GM21390 (cell line): ENCODE results near the gene CYP2C19.
"Not testable (repeated sequence)": the region's sequence is repeated elsewhere in the genome, so short reads cannot be mapped to it uniquely, and the experiment has no call there.

Experiments used
- ATAC-seq: cut with Tn5 transposase; IDR thresholded peaks from one replicate; pipeline ENCODE4 v1.9.1; 2021; ENCODE audit not compliant: unreplicated experiment

Gene CYP2C19

GRCh38 chr10:94762393-94762792, at the start of gene CYP2C19:
Gene CYP2C19 (plus strand): TSS chr10:94762681. CDS start chr10:94762706, 25 bp downstream.
- ATAC-seq, result no peak

DNA sequence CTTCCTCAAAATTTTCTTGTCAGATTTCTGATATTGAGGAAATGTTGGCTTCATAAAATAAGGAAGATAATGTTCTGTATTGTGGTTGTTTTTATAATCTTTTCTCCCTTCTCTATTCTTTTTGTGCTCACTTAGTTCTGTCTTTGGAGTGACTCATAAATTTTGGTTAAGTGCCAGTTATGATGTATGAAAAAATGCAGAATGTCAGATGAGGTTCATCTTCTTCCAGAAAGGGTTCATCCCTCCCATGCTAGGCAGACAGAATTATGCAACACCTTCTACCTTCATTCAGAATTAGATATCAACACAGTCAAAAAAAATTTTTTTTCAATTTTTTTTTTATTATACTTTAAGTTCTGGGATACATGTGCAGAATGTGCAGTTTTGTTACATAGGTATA, 36.6 kb upstream of the CYP2C19 start:
- ATAC-seq, result no peak

DNA sequence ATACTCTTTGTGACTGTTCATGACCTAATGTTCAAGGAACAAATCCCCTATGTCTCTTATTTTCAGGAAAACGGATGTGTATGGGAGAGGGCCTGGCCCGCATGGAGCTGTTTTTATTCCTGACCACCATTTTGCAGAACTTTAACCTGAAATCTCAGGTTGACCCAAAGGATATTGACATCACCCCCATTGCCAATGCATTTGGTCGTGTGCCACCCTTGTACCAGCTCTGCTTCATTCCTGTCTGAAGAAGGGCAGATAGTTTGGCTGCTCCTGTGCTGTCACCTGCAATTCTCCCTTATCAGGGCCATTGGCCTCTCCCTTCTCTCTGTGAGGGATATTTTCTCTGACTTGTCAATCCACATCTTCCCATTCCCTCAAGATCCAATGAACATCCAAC, 27.3 kb upstream of the CYP2C19 start:
- ATAC-seq, result no peak

DNA sequence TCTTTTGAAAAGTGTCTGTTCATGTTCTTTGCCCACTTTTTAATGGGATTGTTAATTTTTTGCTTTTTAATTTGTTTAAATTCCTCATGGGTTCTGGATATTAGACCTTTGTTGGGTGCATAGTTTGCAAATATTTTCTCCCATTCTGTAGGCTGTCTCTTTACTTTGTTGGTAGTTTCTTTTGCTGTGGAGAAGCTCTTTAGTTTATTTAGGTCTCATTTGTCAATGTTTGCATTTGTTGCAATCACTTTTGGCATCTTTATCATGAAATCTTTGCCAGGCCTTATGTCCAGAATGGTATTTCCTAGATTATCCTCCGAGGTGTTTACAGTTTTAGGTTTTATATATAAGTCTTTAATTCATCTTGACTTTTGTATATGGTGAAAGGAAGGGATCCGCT, 23.9 kb upstream of the CYP2C19 start:
- no peak for ATAC-seq

GRCh38 chr10:94747137-94747536, 15.3 kb upstream of the CYP2C19 start:
- no peak for ATAC-seq

DNA sequence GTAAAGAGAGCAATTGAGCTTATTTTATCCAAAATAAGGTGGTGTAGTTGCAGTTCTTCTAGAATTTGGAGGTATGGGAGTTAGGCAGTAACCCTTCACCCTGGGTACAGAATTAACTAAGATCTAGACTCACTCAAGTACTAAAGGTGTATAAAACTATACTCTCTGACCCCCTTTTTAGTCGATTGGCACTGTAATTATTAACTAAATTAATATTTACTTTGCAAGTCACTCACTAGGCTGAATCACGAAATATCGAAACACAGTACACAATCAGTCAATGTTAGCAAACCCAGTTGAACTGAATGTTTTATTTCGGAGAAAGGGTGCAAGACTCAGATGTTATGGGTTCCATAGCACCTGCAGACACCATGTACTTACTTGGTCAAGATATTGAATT, 14.6 kb upstream of the CYP2C19 start:
- no peak for ATAC-seq

DNA sequence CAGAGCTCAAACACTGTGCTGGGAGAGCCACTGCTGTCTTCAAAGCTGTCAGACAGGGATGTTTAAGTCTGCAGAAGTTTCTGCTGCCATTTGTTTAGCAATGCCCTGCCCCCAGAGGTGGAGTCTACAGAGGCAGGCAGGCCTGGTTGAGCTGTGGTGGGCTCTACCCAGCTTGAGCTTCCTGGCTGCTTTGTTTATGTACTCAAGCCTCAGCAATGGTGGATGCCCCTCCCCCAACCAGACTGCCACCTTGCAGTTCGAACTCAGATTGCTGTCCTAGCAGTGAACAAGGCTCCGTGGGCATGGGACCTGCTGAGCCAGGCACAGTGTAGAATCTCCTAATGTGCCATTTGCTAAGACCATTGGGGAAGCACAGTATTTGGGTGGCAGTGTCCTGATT, 4.6 kb upstream of the CYP2C19 start:
- no peak for ATAC-seq

DNA sequence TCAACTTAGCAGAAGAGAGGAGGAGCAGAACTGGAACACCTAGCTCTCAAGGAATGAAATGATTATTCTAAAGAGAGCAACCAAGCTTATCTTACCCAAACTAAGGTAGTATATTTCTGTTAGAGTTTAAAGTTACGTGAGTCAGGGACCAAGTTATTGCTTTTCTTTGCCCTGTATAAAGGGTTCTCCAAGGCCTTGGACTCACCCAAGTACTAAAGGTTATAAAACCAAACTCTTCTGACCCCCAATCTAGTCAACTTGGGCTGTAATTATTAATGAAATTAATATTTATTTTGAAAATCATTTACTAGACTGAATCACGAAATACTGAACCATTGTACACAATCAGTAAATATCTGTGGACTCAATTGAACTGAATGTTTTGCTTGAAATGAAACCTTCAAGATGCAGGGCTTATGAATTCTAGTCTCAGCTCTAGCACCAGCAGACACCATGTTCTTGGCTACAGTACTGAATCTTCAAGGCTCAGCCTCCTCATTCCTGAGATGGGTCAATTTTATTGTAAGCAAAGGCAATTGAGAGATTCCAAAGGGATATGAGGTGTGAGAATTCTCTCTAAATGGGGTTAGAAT, 1.8 kb upstream of the CYP2C19 start:
- ATAC-seq, result no peak

GRCh38 chr10:94775425-94775824, 12.9 kb downstream of the CYP2C19 start:
- not testable (repeated sequence) for ATAC-seq

GRCh38 chr10:94777886-94778458, 15.5 kb downstream of the CYP2C19 start:
- no peak for ATAC-seq

DNA sequence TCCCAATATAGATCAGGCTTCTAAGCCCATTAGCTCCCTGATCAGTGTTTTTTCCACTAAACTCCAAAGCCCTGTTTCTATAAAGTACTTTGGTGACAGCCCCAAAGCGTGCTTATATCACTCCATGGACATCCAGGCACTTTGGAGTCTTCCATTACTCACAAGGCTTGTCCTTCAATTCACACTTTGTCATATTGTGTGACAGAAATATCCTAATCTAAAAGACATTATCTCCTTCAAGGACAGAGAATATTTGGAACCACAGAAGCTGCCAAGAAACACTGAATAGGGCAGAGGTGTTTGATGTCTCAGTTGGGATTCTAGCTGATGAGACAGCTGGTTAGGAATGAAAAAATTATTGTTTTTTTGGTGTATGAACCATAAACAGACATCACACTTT, 18.4 kb downstream of the CYP2C19 start:
- no peak for ATAC-seq

GRCh38 chr10:94784256-94784655, 21.8 kb downstream of the CYP2C19 start:
- no peak for ATAC-seq

DNA sequence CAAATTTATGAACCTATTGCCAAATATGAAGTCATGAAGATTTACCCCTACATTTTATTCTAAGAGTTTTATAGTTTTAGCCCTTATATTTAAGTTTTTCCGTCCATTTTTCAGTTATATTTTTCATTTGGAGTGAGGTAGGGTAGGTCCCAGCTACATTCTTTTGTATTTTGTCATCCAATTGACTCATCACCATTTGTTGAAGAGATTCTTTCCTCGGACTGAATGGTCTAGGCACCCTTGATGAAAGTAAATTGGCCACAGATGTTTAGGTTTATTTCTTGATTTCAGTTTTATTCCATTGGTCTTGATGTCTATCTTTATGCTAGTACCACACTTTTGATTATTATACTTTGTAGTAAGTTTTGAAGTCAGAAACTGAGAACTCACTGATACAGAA, 22.7 kb downstream of the CYP2C19 start:
- ATAC-seq, result no peak

DNA sequence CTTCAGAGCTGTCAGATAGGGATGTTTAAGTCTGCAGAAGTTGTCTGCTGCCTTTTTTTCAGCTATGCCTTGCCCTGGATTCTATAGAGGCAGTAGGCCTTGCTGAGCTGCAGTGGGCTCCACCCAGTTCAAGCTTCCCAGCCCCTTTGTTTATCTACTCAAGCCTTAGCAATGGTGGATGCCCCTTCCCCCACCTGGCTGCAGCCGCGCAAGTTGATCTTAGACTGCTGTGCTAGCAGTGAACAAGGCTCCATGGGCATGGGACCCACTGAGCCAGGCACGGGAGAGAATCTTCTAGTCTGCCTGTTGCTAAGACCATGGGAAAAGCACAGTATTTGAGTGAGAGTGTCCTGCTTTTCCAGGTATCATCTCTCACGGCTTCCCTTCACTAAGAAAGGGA, 38.1 kb downstream of the CYP2C19 start:
- not testable (repeated sequence) for ATAC-seq

GRCh38 chr10:94803307-94803706, 40.8 kb downstream of the CYP2C19 start:
- ATAC-seq, result no peak

DNA sequence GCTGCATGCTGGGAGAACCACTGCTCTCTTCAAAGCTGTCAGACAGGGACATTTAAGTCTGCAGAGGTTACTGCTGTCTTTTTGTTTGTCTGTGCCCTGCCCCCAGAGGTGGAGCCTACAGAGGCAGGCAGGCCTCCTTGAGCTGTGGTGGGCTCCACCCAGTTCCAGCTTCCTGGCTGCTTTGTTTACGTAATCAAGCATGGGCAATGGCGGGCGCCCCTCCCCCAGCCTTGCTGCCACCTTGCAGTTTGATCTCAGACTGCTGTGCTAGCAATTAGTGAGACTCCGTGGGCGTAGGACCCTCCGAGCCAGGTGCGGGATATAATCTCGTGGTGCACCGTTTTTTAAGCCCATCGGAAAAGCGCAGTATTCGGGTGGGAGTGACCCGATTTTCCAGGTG, 67.5 kb downstream of the CYP2C19 start:
- ATAC-seq, result not testable (repeated sequence)

DNA sequence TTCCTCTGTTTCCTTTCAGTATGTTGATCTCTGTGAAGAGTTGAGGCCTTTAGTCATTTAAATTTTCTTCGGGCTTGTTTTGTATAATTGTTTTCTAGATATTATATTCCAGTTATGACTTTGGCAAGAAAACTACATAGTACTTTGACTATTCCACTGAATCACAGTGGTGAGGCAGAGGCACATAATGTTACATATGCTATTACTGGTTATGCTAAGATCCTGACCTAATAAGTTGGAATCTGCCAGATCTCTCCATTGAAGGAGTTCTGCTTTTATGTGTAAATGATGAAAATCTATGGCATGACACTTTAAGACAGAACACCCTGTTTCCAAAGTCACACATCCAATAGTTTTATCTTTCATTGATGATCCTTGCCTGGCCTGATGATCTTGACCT, 83.7 kb downstream of the CYP2C19 start:
- ATAC-seq, result no peak

DNA sequence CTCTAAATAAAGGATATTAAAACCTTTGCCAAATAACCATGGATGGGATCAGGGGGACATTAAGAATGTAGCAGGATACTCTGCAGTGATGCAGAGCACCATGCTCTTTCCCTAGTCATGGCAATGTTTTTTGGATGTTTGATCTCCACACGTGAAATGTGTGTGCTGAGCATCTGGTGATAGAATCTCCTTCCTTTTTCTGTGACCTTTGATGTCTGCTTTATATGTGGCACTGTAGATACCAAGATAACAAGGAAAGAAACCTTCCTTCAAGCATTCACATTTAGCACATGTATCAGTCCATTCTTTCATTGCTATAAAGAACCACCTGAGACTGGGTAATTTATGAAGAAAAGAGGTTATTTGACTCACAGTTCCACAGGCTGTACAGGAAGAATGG, 88.3 kb downstream of the CYP2C19 start:
- no peak for ATAC-seq

GRCh38 chr10:94851263-94851662, 88.8 kb downstream of the CYP2C19 start:
- ATAC-seq, result no peak

DNA sequence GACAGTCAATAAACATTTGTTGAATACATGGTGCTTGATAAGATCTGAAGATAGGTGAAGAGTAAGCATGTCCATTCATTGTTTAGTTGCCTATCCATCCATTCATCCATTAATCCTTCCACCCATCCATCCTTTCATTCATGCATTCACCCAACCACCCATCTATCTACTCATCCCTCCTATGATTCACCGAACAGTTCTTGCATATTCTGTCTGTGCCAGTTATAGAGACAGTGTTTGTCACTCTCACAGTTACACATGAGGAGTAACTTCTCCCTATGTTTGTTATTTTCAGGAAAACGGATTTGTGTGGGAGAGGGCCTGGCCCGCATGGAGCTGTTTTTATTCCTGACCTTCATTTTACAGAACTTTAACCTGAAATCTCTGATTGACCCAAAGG, 90.0 kb downstream of the CYP2C19 start:
- no peak for ATAC-seq

DNA sequence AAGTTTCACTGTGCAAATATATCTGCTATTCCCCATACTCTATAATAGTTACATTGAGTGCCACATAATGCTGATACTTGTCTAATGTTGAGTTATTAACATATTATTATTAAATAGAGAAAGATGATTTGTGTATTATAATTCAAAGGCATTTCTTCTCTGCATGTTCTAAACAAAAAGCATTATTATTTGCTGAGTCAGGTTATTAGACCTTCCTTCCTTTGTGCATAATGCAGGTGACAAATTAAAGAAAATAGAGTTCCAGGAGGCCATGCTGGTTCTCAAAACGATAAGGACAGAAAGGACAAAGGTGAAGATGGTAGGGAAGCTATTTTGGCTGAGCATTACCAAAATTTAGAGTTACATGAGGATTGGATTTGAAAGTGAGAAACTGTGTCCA, 90.6 kb downstream of the CYP2C19 start:
- no peak for ATAC-seq

DNA sequence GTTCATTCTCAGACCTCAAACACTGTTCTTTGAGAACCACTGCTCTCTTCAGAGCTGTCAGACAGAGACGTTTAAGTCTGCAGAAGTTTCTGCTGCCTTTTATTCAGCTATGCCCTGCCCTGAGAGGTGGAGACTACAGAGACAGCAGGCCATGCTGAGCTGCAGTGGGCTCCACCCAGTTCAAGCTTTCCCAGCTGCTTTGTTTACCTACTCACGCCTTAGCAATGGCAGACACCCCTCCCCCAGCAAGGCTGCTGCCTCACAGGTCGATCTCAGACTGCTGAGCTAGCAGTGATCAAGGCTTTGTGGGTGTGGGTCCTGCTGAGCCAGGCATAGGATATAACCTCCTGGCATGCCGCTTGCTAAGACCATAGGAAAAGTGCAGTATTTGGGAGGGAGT, 95.5 kb downstream of the CYP2C19 start:
- no peak for ATAC-seq

DNA sequence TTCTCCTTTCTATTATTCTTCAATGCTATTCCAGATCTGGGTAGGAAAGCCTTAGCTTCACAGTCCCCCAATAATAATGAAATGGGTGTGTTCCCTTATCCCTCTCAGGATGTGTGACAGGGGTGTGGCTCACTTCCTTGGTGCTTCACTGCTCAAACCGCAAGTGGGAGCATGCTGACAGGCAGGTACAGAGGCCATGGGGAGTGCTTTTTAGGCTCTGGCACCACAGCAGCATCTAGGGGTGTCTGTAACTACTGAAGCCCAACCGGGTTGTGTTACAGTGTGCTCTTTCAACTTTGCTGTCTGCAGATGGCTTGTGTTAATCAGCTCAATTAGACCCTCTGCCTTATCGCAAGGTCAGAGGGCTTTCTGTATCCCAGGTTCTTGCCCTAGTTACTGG, 96.6 kb downstream of the CYP2C19 start:
- no peak for ATAC-seq
